PFSK-1 (cell line): ENCODE results near the gene CCDC191.

Source experiments
- POLR2AphosphoS5 ChIP-seq: IDR thresholded peaks from 2 replicates; pipeline ENCODE4 v1.6.1; 2012; ENCODE audit warnings: low read depth, mild to moderate bottlenecking, control low read depth, low read length, moderate library complexity
- TAF1 ChIP-seq: IDR thresholded peaks from 2 replicates; pipeline ENCODE4 v1.6.1; 2012; ENCODE audit warnings: low read length, control low read depth, borderline replicate concordance; ENCODE audit not compliant: insufficient read depth

DNA sequence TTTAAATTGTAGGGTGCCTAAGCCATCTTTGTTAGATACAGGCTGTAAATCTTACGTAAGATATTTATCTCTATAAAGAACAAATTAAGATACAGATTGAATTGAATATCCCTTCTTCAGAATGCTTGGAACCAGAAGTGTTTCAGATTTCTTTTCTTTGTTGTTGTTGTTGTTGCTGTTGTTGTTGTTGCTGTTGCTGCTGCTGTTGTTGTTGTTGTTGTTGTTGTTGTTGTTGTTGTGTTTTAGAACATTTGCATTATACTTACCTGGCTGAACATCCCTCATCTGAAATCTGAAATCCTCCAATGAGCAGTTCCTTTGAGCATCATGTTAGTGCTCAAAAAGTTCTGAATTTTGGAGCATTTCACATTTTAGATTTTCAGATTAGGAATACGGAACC lies 26.8 kb upstream of the CCDC191 start:
- TF ChIP-seq TAF1 (no peak), POLR2AphosphoS5 (no peak)
